ENCODE data around the gene ASXL1. TPM values are rescaled to one million over a fixed set of nuclear protein-coding genes. Genes with fewer than 3 reads are reported as not detected.

Gene ASXL1
- total and polyA plus RNA-seq, 4 donors = 24.2 to 96.4 (median 44.4) TPM

DNA sequence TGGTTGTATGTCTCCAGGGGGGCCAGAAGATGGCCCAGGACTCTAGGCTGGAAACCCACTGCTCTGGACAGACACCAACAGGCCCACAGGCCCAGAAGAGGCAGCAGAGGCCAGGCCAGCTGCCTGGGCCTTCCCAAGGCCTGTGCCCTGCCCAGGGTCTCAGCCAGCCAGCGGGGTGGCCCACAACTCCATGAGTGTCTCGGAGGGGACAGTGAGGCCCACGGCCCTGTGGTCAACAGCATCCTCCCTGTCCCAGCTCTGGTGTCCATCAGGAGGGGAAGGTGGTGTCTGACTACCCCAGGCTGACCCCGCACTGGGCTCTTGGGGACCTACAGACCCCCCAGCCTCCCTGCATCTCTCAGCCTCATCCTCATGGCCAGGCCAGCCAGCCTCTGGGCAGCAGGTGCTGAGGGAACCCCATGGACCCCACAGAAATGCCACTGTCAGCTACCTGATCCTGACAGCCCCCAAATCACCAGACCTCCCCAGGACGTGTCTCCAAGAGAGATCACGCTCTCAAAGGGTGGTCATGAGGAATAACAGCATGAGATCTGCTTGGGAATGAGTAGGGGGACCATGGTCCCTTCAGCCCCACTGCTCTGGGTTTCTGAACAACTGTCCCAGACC is 114.6 kb downstream of the ASXL1 start:
- DNase-seq (no peak), ATAC-seq (ENCODE audit: insufficient read depth, low FRiP score) (no peak)
- H3K27ac ChIP-seq (ENCODE audit: low read depth in 1 of 2, low read length in 1 of 2) = peak overlapping the region in 1 of 2 donors; percentile 72
- H3K9me3 ChIP-seq (ENCODE audit: control insufficient read depth in 4 of 4, insufficient read depth in 3 of 4, low read length in 3 of 4) = no peaks in the 10 kb centered on the region
- H3K36me3 ChIP-seq (ENCODE audit: control insufficient read depth in 4 of 4, insufficient read depth in 4 of 4, low read length in 4 of 4) = peaks cover 0 to 11% (median 3%) of the 10 kb centered on the region in 4 donors
- no peaks in the 10 kb centered on the region for H3K27me3 ChIP-seq (ENCODE audit: control insufficient read depth in 3 of 3, insufficient read depth in 3 of 3, low read length in 2 of 3)
- WGBS, 2 donors = 85 to 87% methylated on average over 6 of the region's 6 CpGs
- H3K4me1 ChIP-seq (ENCODE audit: control insufficient read depth in 5 of 5, insufficient read depth in 5 of 5, low read length in 5 of 5) = peaks cover 6 to 68% (median 43%) of the 10 kb centered on the region in 5 donors
- TF ChIP-seq, protein P1, sequence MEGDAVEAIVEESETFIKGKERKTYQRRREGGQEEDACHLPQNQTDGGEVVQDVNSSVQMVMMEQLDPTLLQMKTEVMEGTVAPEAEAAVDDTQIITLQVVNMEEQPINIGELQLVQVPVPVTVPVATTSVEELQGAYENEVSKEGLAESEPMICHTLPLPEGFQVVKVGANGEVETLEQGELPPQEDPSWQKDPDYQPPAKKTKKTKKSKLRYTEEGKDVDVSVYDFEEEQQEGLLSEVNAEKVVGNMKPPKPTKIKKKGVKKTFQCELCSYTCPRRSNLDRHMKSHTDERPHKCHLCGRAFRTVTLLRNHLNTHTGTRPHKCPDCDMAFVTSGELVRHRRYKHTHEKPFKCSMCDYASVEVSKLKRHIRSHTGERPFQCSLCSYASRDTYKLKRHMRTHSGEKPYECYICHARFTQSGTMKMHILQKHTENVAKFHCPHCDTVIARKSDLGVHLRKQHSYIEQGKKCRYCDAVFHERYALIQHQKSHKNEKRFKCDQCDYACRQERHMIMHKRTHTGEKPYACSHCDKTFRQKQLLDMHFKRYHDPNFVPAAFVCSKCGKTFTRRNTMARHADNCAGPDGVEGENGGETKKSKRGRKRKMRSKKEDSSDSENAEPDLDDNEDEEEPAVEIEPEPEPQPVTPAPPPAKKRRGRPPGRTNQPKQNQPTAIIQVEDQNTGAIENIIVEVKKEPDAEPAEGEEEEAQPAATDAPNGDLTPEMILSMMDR (IDR thresholded peaks at IDR 0.05; ENCODE audit: control extremely low read depth, extremely low read depth) = no peak
- H3K4me3 ChIP-seq = no peak overlapping the region
- no peak overlapping the region for H3K9ac ChIP-seq (ENCODE audit: insufficient read depth in 1 of 2, low read length in 2 of 2)

DNA sequence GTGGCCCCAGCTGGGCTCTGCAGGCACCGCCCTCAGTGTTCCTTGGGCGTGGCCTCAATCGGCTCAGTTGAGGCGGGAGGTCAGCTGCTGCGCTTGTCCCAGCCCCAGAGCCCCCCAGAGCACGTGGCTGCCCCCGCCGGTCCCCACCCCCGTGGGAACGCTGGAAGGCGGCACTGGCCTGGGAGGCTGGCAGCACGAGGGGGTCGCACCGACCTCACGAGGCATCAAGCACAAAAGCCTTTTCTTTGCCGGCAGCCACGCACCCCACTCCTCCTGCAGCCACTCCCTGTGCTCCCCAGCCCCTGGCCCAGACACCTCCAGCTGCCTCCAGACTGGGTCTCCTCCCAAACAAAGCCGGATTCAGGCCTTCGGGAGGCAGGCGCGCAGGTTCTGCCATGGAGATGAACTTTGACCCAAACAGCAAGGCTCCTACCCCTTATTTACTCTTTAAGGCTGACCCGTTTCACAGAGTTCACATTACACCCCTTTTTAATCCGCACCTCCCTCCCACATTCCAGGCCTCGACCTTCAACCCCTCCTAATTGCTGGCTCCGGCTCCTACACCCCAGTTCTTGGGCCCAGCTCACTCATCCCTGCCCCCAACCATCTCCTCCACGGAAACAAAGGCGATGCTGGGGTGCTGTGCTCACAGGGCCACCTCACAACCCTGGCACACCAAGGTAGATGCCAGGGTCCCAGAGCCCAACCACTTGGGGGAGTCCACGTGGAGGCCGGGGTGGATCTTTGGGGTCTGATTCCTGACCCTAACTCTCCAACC is 115.3 kb downstream of the ASXL1 start:
- peak overlapping the region in 1 of 2 donors; percentile 18 for H3K9ac ChIP-seq (ENCODE audit: insufficient read depth in 1 of 2, low read length in 2 of 2)
- DNase-seq (no peak), ATAC-seq (ENCODE audit: insufficient read depth, low FRiP score) (no peak)
- WGBS, 2 donors = 57 to 73% methylated on average over 29 of the region's 29 CpGs
- peaks cover 6 to 63% (median 48%) of the 10 kb centered on the region in 5 donors for H3K4me1 ChIP-seq (ENCODE audit: control insufficient read depth in 5 of 5, insufficient read depth in 5 of 5, low read length in 5 of 5)
- H3K36me3 ChIP-seq (ENCODE audit: control insufficient read depth in 4 of 4, insufficient read depth in 4 of 4, low read length in 4 of 4) = peaks cover 0 to 11% (median 3%) of the 10 kb centered on the region in 4 donors
- no peaks in the 10 kb centered on the region for H3K9me3 ChIP-seq (ENCODE audit: control insufficient read depth in 4 of 4, insufficient read depth in 3 of 4, low read length in 3 of 4)
- H3K27me3 ChIP-seq (ENCODE audit: control insufficient read depth in 3 of 3, insufficient read depth in 3 of 3, low read length in 2 of 3) = no peaks in the 10 kb centered on the region
- TF ChIP-seq, protein P1 (IDR thresholded peaks at IDR 0.05; ENCODE audit: control extremely low read depth, extremely low read depth) = no peak
- H3K27ac ChIP-seq (ENCODE audit: low read depth in 1 of 2, low read length in 1 of 2) = peak overlapping the region in 1 of 2 donors; percentile 91
- H3K4me3 ChIP-seq = no peak overlapping the region

DNA sequence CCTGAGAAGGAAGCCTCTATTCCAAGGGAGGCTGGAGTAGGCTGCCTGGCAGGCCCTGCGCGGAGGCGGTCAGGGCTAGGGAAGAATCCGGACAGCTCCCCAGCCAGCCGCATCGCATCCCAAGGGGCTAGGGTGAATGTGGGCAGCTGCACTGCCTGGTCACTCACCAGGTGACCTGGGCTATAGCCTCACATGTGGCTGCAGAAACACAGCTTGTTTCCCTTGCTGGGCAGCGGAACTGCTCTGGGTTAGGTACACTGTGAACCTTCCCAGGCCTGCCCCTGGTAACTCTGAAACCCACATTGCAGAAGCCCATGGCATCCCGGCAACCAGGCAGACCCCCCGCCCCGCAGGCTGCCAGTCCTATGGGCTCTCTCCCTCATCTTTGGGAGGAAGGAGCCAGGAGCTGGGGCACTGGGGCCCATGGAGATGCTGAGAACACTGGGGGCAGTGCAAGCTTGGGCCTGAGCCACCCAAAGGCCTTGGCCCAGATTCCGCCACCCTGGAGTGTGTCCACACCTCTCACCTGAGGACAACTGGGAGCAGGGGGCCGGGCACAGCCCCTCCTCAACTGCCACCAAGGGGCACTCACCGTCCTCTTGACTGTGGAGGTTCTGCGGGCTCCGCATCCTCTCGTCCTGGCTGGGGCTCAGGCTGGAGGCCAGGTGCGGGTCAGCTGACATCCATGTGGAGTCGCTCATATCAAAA is 116.0 kb downstream of the ASXL1 start:
- peak overlapping the region in 1 of 2 donors; percentile 91 for H3K27ac ChIP-seq (ENCODE audit: low read depth in 1 of 2, low read length in 1 of 2)
- no peaks in the 10 kb centered on the region for H3K27me3 ChIP-seq (ENCODE audit: control insufficient read depth in 3 of 3, insufficient read depth in 3 of 3, low read length in 2 of 3)
- TF ChIP-seq, protein P1 (IDR thresholded peaks at IDR 0.05; ENCODE audit: control extremely low read depth, extremely low read depth) = no peak
- H3K9ac ChIP-seq (ENCODE audit: insufficient read depth in 1 of 2, low read length in 2 of 2) = no peak overlapping the region
- no peak overlapping the region for H3K4me3 ChIP-seq
- peaks cover 6 to 68% (median 48%) of the 10 kb centered on the region in 5 donors for H3K4me1 ChIP-seq (ENCODE audit: control insufficient read depth in 5 of 5, insufficient read depth in 5 of 5, low read length in 5 of 5)
- H3K36me3 ChIP-seq (ENCODE audit: control insufficient read depth in 4 of 4, insufficient read depth in 4 of 4, low read length in 4 of 4) = peaks cover 0 to 11% (median 3%) of the 10 kb centered on the region in 4 donors
- H3K9me3 ChIP-seq (ENCODE audit: control insufficient read depth in 4 of 4, insufficient read depth in 3 of 4, low read length in 3 of 4) = no peaks in the 10 kb centered on the region
- ATAC-seq (ENCODE audit: insufficient read depth, low FRiP score) (no peak), DNase-seq (no peak)
- WGBS, 2 donors = 60 to 77% methylated on average over 18 of the region's 18 CpGs

All from lung (tissue), 12 donors.